ENCODE data around the gene DPP7.

GRCh38 chr9:137110911-137111787 lies 3.4 kb downstream of the DPP7 start:
- TF ChIP-seq GATA2 (IDR thresholded peaks at IDR 0.05; ENCODE audit: low read depth, low read length), result no peak
- TF ChIP-seq GATA3 (IDR thresholded peaks at IDR 0.05; ENCODE audit: low read depth, low read length), result no peak
